WERI-Rb-1 (cell line): ENCODE measurements around the gene DTL.

Experiments used
- DNase-seq: peaks from one replicate; pipeline ENCODE4 v3.0.0-alpha.2; 2020
- H3K27ac ChIP-seq: fragments of 250-450 bp; sonication (Bioruptor Pico); 2 replicates; pipeline ENCODE4 v1.5.1; 2020; ENCODE audit warnings: mild to moderate bottlenecking, moderate library complexity
- H3K27me3 ChIP-seq: fragments of 250-450 bp; sonication (Bioruptor Pico); 2 replicates; pipeline ENCODE4 v1.5.1; 2021; ENCODE audit warnings: mild to moderate bottlenecking, low read depth, moderate library complexity; ENCODE audit not compliant: insufficient read depth, severe bottlenecking
- H3K36me3 ChIP-seq: fragments of 250-450 bp; sonication (Bioruptor Pico); 2 replicates; pipeline ENCODE4 v1.5.1; 2020; ENCODE audit warnings: mild to moderate bottlenecking, moderate library complexity
- H3K4me3 ChIP-seq: 2 replicates; pipeline ENCODE4 v1.5.1; 2011; ENCODE audit warnings: low read depth, mild to moderate bottlenecking, control low read depth, low read length
- H3K9me3 ChIP-seq: fragments of 250-450 bp; sonication (Bioruptor Pico); 2 replicates; pipeline ENCODE4 v1.5.1; 2021; ENCODE audit warnings: mild to moderate bottlenecking, moderate library complexity; ENCODE audit not compliant: severe bottlenecking
- CTCF ChIP-seq: IDR thresholded peaks from 2 replicates; pipeline ENCODE4 v1.5.1; 2011; ENCODE audit warnings: low read depth, mild to moderate bottlenecking, control low read depth, inconsistent platforms, low read length

Gene DTL

GRCh38 chr1:212060632-212061472 lies 25.3 kb downstream of the DTL start:
- peaks cover 64% of the 10 kb centered on the region for H3K36me3 ChIP-seq
- peaks cover 7% of the 10 kb centered on the region for H3K9me3 ChIP-seq
- H3K27me3 ChIP-seq = no peaks in the 10 kb centered on the region
- TF ChIP-seq CTCF = no peak
- H3K4me3 ChIP-seq = no peak overlapping the region
- no peak for DNase-seq
- no peak overlapping the region for H3K27ac ChIP-seq

- peak; percentile 46 for TF ChIP-seq CTCF
- no peak overlapping the region for H3K4me3 ChIP-seq
- DNase-seq = no peak
- H3K27me3 ChIP-seq = no peaks in the 10 kb centered on the region
- H3K27ac ChIP-seq = no peak overlapping the region
- H3K36me3 ChIP-seq = peaks cover 66% of the 10 kb centered on the region
- H3K9me3 ChIP-seq = no peaks in the 10 kb centered on the region
Measured at GRCh38 chr1:212062832-212063438, 27.4 kb downstream of the DTL start.

- no peak for TF ChIP-seq CTCF
- Histone ChIP-seq H3K27ac (no peak overlapping the region), H3K9me3 (no peaks in the 10 kb centered on the region), H3K36me3 (peaks cover 93% of the 10 kb centered on the region), H3K4me3 (no peak overlapping the region), H3K27me3 (no peaks in the 10 kb centered on the region)
- no peak for DNase-seq
Measured at GRCh38 chr1:212067787-212068186, 32.2 kb downstream of the DTL start.

- no peaks in the 10 kb centered on the region for H3K27me3 ChIP-seq
- H3K9me3 ChIP-seq = no peaks in the 10 kb centered on the region
- H3K4me3 ChIP-seq = no peak overlapping the region
- H3K27ac ChIP-seq = no peak overlapping the region
- DNase-seq = no peak
- peak; percentile 38 for TF ChIP-seq CTCF
- peaks cover 90% of the 10 kb centered on the region for H3K36me3 ChIP-seq
Measured at GRCh38 chr1:212070720-212071302, 35.3 kb downstream of the DTL start.

GRCh38 chr1:212072047-212072446 lies 36.5 kb downstream of the DTL start:
- DNase-seq = no peak
- TF ChIP-seq CTCF = no peak
- peaks cover 90% of the 10 kb centered on the region for H3K36me3 ChIP-seq
- H3K27me3 ChIP-seq = no peaks in the 10 kb centered on the region
- H3K9me3 ChIP-seq = no peaks in the 10 kb centered on the region
- H3K4me3 ChIP-seq = no peak overlapping the region
- no peak overlapping the region for H3K27ac ChIP-seq
